GM18870 (cell line): Measurements from ENCODE around the gene PRICKLE2.

Experiments
- ATAC-seq: cut with Tn5 transposase; IDR thresholded peaks from one replicate; pipeline ENCODE4 v1.9.1; 2021; ENCODE audit warnings: moderate library complexity; ENCODE audit not compliant: unreplicated experiment

Gene PRICKLE2

GRCh38 chr3:64138656-64139375 lies 86.5 kb downstream of the PRICKLE2 start:
- no peak for ATAC-seq

GRCh38 chr3:64138046-64138445 lies 87.2 kb downstream of the PRICKLE2 start:
- no peak for ATAC-seq

GRCh38 chr3:64134882-64135281 lies 90.4 kb downstream of the PRICKLE2 start:
- ATAC-seq, result no peak

- ATAC-seq, result no peak
Measured at GRCh38 chr3:64133987-64134386, 91.3 kb downstream of the PRICKLE2 start.

- ATAC-seq, result no peak
Measured at GRCh38 chr3:64133272-64133671, 92.0 kb downstream of the PRICKLE2 start.

GRCh38 chr3:64131725-64132469 lies 93.4 kb downstream of the PRICKLE2 start:
- ATAC-seq, result no peak

GRCh38 chr3:64130436-64130835 lies 94.8 kb downstream of the PRICKLE2 start:
- ATAC-seq, result no peak

- ATAC-seq, result no peak
Measured at GRCh38 chr3:64129581-64129980, 95.7 kb downstream of the PRICKLE2 start.

GRCh38 chr3:64129106-64129505 lies 96.2 kb downstream of the PRICKLE2 start:
- ATAC-seq, result no peak

- ATAC-seq, result no peak
Measured at GRCh38 chr3:64125561-64125960, 99.7 kb downstream of the PRICKLE2 start.

- no peak for ATAC-seq
Measured at GRCh38 chr3:64123931-64124330, 101.3 kb downstream of the PRICKLE2 start.

GRCh38 chr3:64122476-64122875 lies 102.8 kb downstream of the PRICKLE2 start:
- ATAC-seq, result no peak

- ATAC-seq, result no peak
Measured at GRCh38 chr3:64121750-64122311, 103.4 kb downstream of the PRICKLE2 start.

- ATAC-seq, result no peak
Measured at GRCh38 chr3:64120876-64121275, 104.4 kb downstream of the PRICKLE2 start.

- no peak for ATAC-seq
Measured at GRCh38 chr3:64117483-64117882, 107.8 kb downstream of the PRICKLE2 start.

GRCh38 chr3:64114651-64115050 lies 110.6 kb downstream of the PRICKLE2 start:
- no peak for ATAC-seq

- no peak for ATAC-seq
Measured at GRCh38 chr3:64111872-64112271, 113.4 kb downstream of the PRICKLE2 start.

- no peak for ATAC-seq
Measured at GRCh38 chr3:64111083-64111482, 114.2 kb downstream of the PRICKLE2 start.

- ATAC-seq, result no peak
Measured at GRCh38 chr3:64110071-64110470, 115.2 kb downstream of the PRICKLE2 start.

- ATAC-seq, result no peak
Measured at GRCh38 chr3:64109438-64109837, 115.8 kb downstream of the PRICKLE2 start.

GRCh38 chr3:64108784-64109317 lies 116.4 kb downstream of the PRICKLE2 start:
- ATAC-seq, result no peak

- ATAC-seq, result no peak
Measured at GRCh38 chr3:64108231-64108630, 117.0 kb downstream of the PRICKLE2 start.
